K562 (cell line): ENCODE data around the gene ASIC5. TPM values are rescaled to one million over a fixed set of nuclear protein-coding genes. Genes with fewer than 3 reads are reported as not detected.

Experiments
- ATAC-seq: fragments of 200-7000 bp; cut with Tn5 transposase; 3 replicates; pipeline ENCODE4 v1.9.1; 2020; ENCODE audit warnings: moderate library complexity
- Bru-seq: library from RNA; stranded (reverse); fragments of 400-500 nt; gene quantifications from one replicate; lab custom pipeline; 2021; lab: Mats Ljungman, UMichigan
- BruChase-seq, 2 experiments: library from RNA; stranded (reverse); fragments of 400-500 nt; gene quantifications; one replicate each; lab custom pipeline; 2021; lab: Mats Ljungman, UMichigan
- BruUV-seq: library from RNA; stranded (reverse); fragments of 400-500 nt; replicated peaks from 2 replicates; lab custom pipeline; 2021; lab: Mats Ljungman, UMichigan
- CTCF ChIA-PET: fragments of 300-600 bp; formaldehyde crosslinking; extraction: SDS; loops from one replicate; lab custom pipeline; 2021; ENCODE audit warnings: low intra/inter-chr PET ratio; lab: Yijun Ruan, JAX
- POLR2A ChIA-PET: fragments of 300-600, 350-650 bp; sonication (Branson Sonifier 250); formaldehyde crosslinking; extraction: SDS; loops from one replicate; lab custom pipeline; 2021; ENCODE audit warnings: antibody characterized with exemption, inconsistent platforms; lab: Yijun Ruan, JAX
- DNase-seq, 4 experiments: peaks; one replicate each; pipeline versions ENCODE4 v3.0.0 to v3.0.0-alpha.2; 2011 to 2018; ENCODE audit warnings: low spot score in 3 of 4, mixed read lengths in 3 of 4; ENCODE audit errors: extremely low read depth in 1 of 4
- FAIRE-seq: peaks from 2 replicates; lab custom pipeline; 2011; peaks lifted over from hg19 to GRCh38; lab: Jason Lieb, UNC
- H2AFZ ChIP-seq: 2 replicates; pipeline ENCODE4 v1.6.0; 2011; ENCODE audit warnings: low read depth, low read length, control low read depth, inconsistent platforms
- H3K27ac ChIP-seq: fragments of 200-600 bp; 3 replicates; pipeline ENCODE4 v1.8.0; 2011; ENCODE audit warnings: low read depth, mild to moderate bottlenecking, control low read depth, inconsistent platforms, low read length, moderate library complexity, mixed read lengths; ENCODE audit errors: extremely low read depth
- H3K27me3 ChIP-seq, 2 experiments: fragments of 300-600 bp in 1 of 2; 2 replicates in 1 of 2; 3 replicates in 1 of 2; pipeline versions ENCODE4 v1.6.0 to v1.8.0; 2011; ENCODE audit warnings: inconsistent platforms in 2 of 2, low read length in 2 of 2, mild to moderate bottlenecking in 1 of 2, mixed read lengths in 1 of 2, moderate library complexity in 1 of 2; ENCODE audit not compliant: control insufficient read depth in 2 of 2, insufficient read depth in 2 of 2
- H3K36me3 ChIP-seq: fragments of 300-600 bp; 3 replicates; pipeline ENCODE4 v1.8.0; 2011; ENCODE audit warnings: mild to moderate bottlenecking, low read length, inconsistent platforms; ENCODE audit not compliant: control insufficient read depth, insufficient read depth
- H3K4me1 ChIP-seq, 2 experiments: fragments of 200-600 bp in 1 of 2; replicated peaks in 1 of 2; 2 replicates in 1 of 2; 3 replicates in 1 of 2; pipeline versions ENCODE4 v1.5.1 to v1.8.0; 2011; ENCODE audit warnings: inconsistent platforms in 2 of 2, low read length in 2 of 2, mild to moderate bottlenecking in 1 of 2, mixed read lengths in 1 of 2, moderate library complexity in 1 of 2; ENCODE audit not compliant: control insufficient read depth in 2 of 2, insufficient read depth in 2 of 2
- H3K4me2 ChIP-seq: 2 replicates; pipeline ENCODE4 v1.6.1; 2011; ENCODE audit warnings: low read length, control low read depth, inconsistent platforms, mixed read lengths; ENCODE audit not compliant: insufficient read depth
- H3K4me3 ChIP-seq: fragments of 200-600 bp; sonication (generic), shearing (Covaris generic); 2 replicates; pipeline ENCODE4 v1.5.1; 2016; ENCODE audit warnings: control low read depth, inconsistent platforms
- H3K79me2 ChIP-seq: fragments of 200-600 bp; 3 replicates; pipeline ENCODE4 v1.8.0; 2011; ENCODE audit warnings: low read length, inconsistent platforms; ENCODE audit not compliant: control insufficient read depth, insufficient read depth
- H3K9ac ChIP-seq, 2 experiments: 2 replicates each; pipeline versions ENCODE4 v1.6.0 to v1.6.1; 2011; ENCODE audit warnings: low read depth in 2 of 2, low read length in 2 of 2, control low read depth in 1 of 2, inconsistent platforms in 1 of 2, mild to moderate bottlenecking in 1 of 2, mixed read lengths in 1 of 2; ENCODE audit not compliant: insufficient read depth in 1 of 2
- H3K9me1 ChIP-seq: one replicate; pipeline ENCODE4 v1.6.0; 2011; ENCODE audit warnings: inconsistent platforms, mild to moderate bottlenecking, low read length, moderate library complexity; ENCODE audit not compliant: control insufficient read depth, insufficient read depth
- H3K9me3 ChIP-seq: replicated peaks from 2 replicates; pipeline ENCODE4 v1.5.1; 2011; ENCODE audit warnings: low read depth, low read length, inconsistent platforms; ENCODE audit not compliant: control insufficient read depth, insufficient read depth
- H4K20me1 ChIP-seq: replicated peaks from 2 replicates; pipeline ENCODE4 v1.6.1; 2011; ENCODE audit warnings: low read length, inconsistent platforms, mixed read lengths; ENCODE audit not compliant: control insufficient read depth, insufficient read depth
- CCNT2 ChIP-seq: IDR thresholded peaks from 2 replicates; pipeline ENCODE4 v1.6.1; 2011; ENCODE audit warnings: borderline replicate concordance, low read depth, mild to moderate bottlenecking, moderate library complexity, mixed read lengths, low read length; ENCODE audit not compliant: insufficient read length; ENCODE audit errors: extremely low read depth
- CREB3 ChIP-seq: fragments of 450-650 bp; conservative IDR thresholded peaks from 2 replicates; pipeline ENCODE4 v1.6.1; 2016; ENCODE audit warnings: missing genetic modification characterization, low read depth, mild to moderate bottlenecking, missing compliant biosample characterization, moderate library complexity
- HMGN3 ChIP-seq: IDR thresholded peaks from 2 replicates; pipeline ENCODE4 v1.6.1; 2011; ENCODE audit warnings: borderline replicate concordance, low read depth, mild to moderate bottlenecking, mixed read lengths, low read length; ENCODE audit not compliant: insufficient read length; ENCODE audit errors: extremely low read depth
- MITF ChIP-seq: IDR thresholded peaks from 2 replicates; pipeline ENCODE4 v1.6.1; 2014; ENCODE audit warnings: antibody characterized with exemption
- PML ChIP-seq: IDR thresholded peaks from 2 replicates; pipeline ENCODE4 v1.6.1; 2012; ENCODE audit warnings: low read length, inconsistent platforms
- POLR2H ChIP-seq: IDR thresholded peaks from 2 replicates; pipeline ENCODE4 v1.6.1; 2016; ENCODE audit warnings: missing genetic modification characterization, low read depth, mild to moderate bottlenecking, control low read depth, missing compliant biosample characterization, moderate library complexity
- RAD21 ChIP-seq, 2 experiments: fragments of 250-450 bp in 1 of 2; fragments of 450-650 bp in 1 of 2; sonication (Bioruptor Pico) in 1 of 2; formaldehyde crosslinking in 1 of 2; IDR thresholded peaks in 1 of 2; conservative IDR thresholded peaks in 1 of 2; 2 replicates each; pipeline versions ENCODE4 v1.4.0 to v1.8.0; 2020 to 2022; ENCODE audit warnings: mild to moderate bottlenecking in 2 of 2, moderate library complexity in 1 of 2
- SIN3B ChIP-seq: fragments of 450-650 bp; IDR thresholded peaks from 2 replicates; pipeline ENCODE4 v1.6.1; 2017; ENCODE audit warnings: low read depth, mild to moderate bottlenecking, moderate library complexity
- SMARCA4 ChIP-seq: fragments of 450-650 bp; IDR thresholded peaks from 2 replicates; pipeline ENCODE4 v1.6.1; 2016
- THRB ChIP-seq: fragments of 450-650 bp; formaldehyde crosslinking; conservative IDR thresholded peaks from 2 replicates; pipeline ENCODE4 v1.4.0; 2022; ENCODE audit warnings: mild to moderate bottlenecking, missing genetic modification characterization
- ZC3H11A ChIP-seq: IDR thresholded peaks from 2 replicates; pipeline ENCODE4 v1.6.1; 2012; ENCODE audit warnings: low read depth, low read length, improper control_type of control experiment
- ZNF274 ChIP-seq: IDR thresholded peaks from 2 replicates; pipeline ENCODE4 v1.6.1; 2011; ENCODE audit warnings: low read depth, mild to moderate bottlenecking, low read length, moderate library complexity, borderline replicate concordance
- WGBS: fragments of 100-300 bp; shearing (Covaris generic); methylation state at CpG from one replicate; pipeline ENCODE4 v1.1.6; 2016; ENCODE audit warnings: low coverage, mixed read lengths; ENCODE audit not compliant: insufficient coverage; ENCODE audit errors: missing lambda C conversion rate; 5-methylcytosine and 5-hydroxymethylcytosine counted together
- in situ Hi-C: fragments of 300-500 bp; cut with MboI; formaldehyde crosslinking; loops from 4 replicates; pipeline ENCODE4 v1.15.0; 2018; ENCODE audit warnings: inconsistent platforms, mixed read lengths
- intact Hi-C: fragments of 100-400 bp; cut with micrococcal nuclease; formaldehyde crosslinking; loops from 2 replicates; pipeline ENCODE4 v1.14.2; 2022
- long read RNA-seq, 3 experiments: library from polyadenylated mRNA in 2 of 3; library from RNA in 1 of 3; unstranded in 2 of 3; stranded (forward) in 1 of 3; transcript quantifications; one replicate each; pipeline ENCODE4 v2.0.0, GENCODE V29; 2019 to 2022
- polyA minus RNA-seq, 3 experiments: library from RNA; depleted of rRNA, polyadenylated mRNA; stranded (reverse); fragments of >200 nt; gene quantifications; 2 replicates each; pipeline ENCODE4 v1.2.3, GENCODE V29; 2011
- polyA plus RNA-seq, 8 experiments: library from polyadenylated mRNA; depleted of rRNA in 4 of 8; stranded (reverse) in 5 of 8; unstranded in 3 of 8; fragments of >200 nt; fragmentation: Nextera tagmentation in 2 of 8; fragmentation: Illumina TruSeq in 1 of 8; extraction: Ambion mirVana in 2 of 8; extraction: Trizol in 1 of 8; gene quantifications; 2 replicates each; pipeline versions ENCODE4 v1.2.1 to v1.2.3, GENCODE V29; 2011 to 2014; ENCODE audit warnings: inconsistent platforms in 1 of 8, missing spikeins in 1 of 8
- total RNA-seq, 7 experiments: library from RNA; depleted of rRNA in 6 of 7; stranded (reverse); fragments of >200 nt in 6 of 7; fragmentation: Illumina TruSeq in 2 of 7; extraction: Trizol in 2 of 7; gene quantifications; 2 replicates each; pipeline versions ENCODE4 v1.2.1 to v1.2.3, GENCODE V29; 2011 to 2021; ENCODE audit warnings: low replicate concordance in 1 of 7

Gene ASIC5
- not detected in 2 replicates for total RNA-seq (2011; cell fraction: chromatin; rRNA removed; ENCODE audit: low replicate concordance)
- not detected in 2 replicates for total RNA-seq (2011; cell fraction: nucleolus; rRNA removed)
- total RNA-seq (2011; cell fraction: nucleoplasm; rRNA removed): not detected in 2 replicates
- total RNA-seq (2014; rRNA removed): not detected in 2 replicates
- not detected in 2 replicates for total RNA-seq (2014; rRNA removed; fragmentation: Illumina TruSeq; extraction: Trizol)
- not detected in 2 replicates for total RNA-seq (2015; rRNA removed; fragmentation: Illumina TruSeq; extraction: Trizol)
- total RNA-seq (2021): not detected in 2 replicates
- not detected in 2 replicates for polyA plus RNA-seq (2011; rRNA removed)
- polyA plus RNA-seq (2011; cell fraction: cytosol; rRNA removed): not detected in 2 replicates
- not detected in 2 replicates for polyA plus RNA-seq (2011; cell fraction: nucleus; rRNA removed)
- not detected in 2 replicates for polyA plus RNA-seq (2012)
- polyA plus RNA-seq (2014; fragmentation: Illumina TruSeq; extraction: Trizol): not detected in 2 replicates
- not detected for polyA plus RNA-seq (2014; fragmentation: Nextera tagmentation; extraction: Ambion mirVana)
- not detected in 2 replicates for polyA plus RNA-seq (2014; rRNA removed)
- not detected in 2 replicates for polyA minus RNA-seq (2011; rRNA and poly(A)+ RNA removed)
- polyA minus RNA-seq (2011; cell fraction: cytosol; rRNA and poly(A)+ RNA removed): not detected in 2 replicates
- polyA minus RNA-seq (2011; cell fraction: nucleus; rRNA and poly(A)+ RNA removed): not detected in 2 replicates
- not detected for Bru-seq, nascent RNA
- BruChase-seq, experiment 1, labeled RNA remaining after a 2-hour chase: not detected
- BruChase-seq, experiment 2, labeled RNA remaining after a 6-hour chase: not detected
- long read RNA-seq, experiment 1: 0 reads
- long read RNA-seq, experiment 2: 0 reads
- long read RNA-seq, experiment 3: 0 reads

- no peaks in the 10 kb centered on the region for H4K20me1 ChIP-seq
- no peak within 1 kb of the TSS for H2AFZ ChIP-seq
- no TSS peak for BruUV-seq
- H3K9me1 ChIP-seq: no peaks in the 10 kb centered on the region
- WGBS: 0% methylated on average over 1 of the region's 1 CpG
- no peaks in the 10 kb centered on the region for H3K27me3 ChIP-seq
- H3K4me3 ChIP-seq: no peak within 1 kb of the TSS
- ChIA-PET CTCF (no interaction called here), POLR2A (no interaction called here)
- no peak within 1 kb of the TSS for H3K4me2 ChIP-seq
- H3K27ac ChIP-seq: no peak within 1 kb of the TSS
- FAIRE-seq: no peak
- H3K9ac ChIP-seq: no peak within 1 kb of the TSS
- DNase-seq: no peak
- H3K9me3 ChIP-seq: no peaks in the 10 kb centered on the region
- H3K79me2 ChIP-seq: no peaks in the 10 kb centered on the region
- H3K4me1 ChIP-seq: no peaks in the 10 kb centered on the region
- in situ Hi-C loops: no loop called here
- H3K36me3 ChIP-seq: no peaks in the 10 kb centered on the region
- ATAC-seq: no peak
- intact Hi-C loops: no loop called here
- no peak for TF ChIP-seq THRB (CRISPR knock-in tag)
- TF ChIP-seq CREB3 (tag): no peak
- TF ChIP-seq PML: no peak
- no peak for TF ChIP-seq HMGN3
- TF ChIP-seq ZC3H11A: no peak
- no peak for TF ChIP-seq SIN3B
- no peak for TF ChIP-seq RAD21 (CRISPR knock-in tag; conservative IDR thresholded peaks at IDR 0.05 in 1 of 2, IDR thresholded peaks at IDR 0.05 in 1 of 2)
- TF ChIP-seq POLR2H (tag): no peak
- no peak for TF ChIP-seq SMARCA4
- TF ChIP-seq ZNF274: no peak
- no peak for TF ChIP-seq MITF
- no peak for TF ChIP-seq CCNT2
Measured at GRCh38 chr4:155866177-155866576, at the start of gene ASIC5. TSS of gene ASIC5 (minus strand) at chr4:155866277. CDS start at chr4:155866226, 51 bp downstream.
